GM12878 (cell line): ENCODE data around the gene TELO2. TPM values are rescaled to one million over a fixed set of nuclear protein-coding genes. Genes with fewer than 3 reads are reported as not detected.

Source experiments
- CUX1 ChIP-seq: IDR thresholded peaks from 2 replicates; pipeline ENCODE4 v1.6.1; 2012; ENCODE audit warnings: improper control_type of control experiment, low read depth, low read length; ENCODE audit not compliant: insufficient replicate concordance
- EP300 ChIP-seq, 2 experiments: fragments of 150-350 bp in 1 of 2; IDR thresholded peaks; 2 replicates each; pipeline ENCODE4 v1.6.1; 2011 to 2012; ENCODE audit warnings: low read depth in 2 of 2, low read length in 2 of 2, borderline replicate concordance in 1 of 2, improper control_type of control experiment in 1 of 2, inconsistent platforms in 1 of 2; ENCODE audit not compliant: control insufficient read depth in 1 of 2
- MYC ChIP-seq: IDR thresholded peaks from 2 replicates; pipeline ENCODE4 v1.6.1; 2011; ENCODE audit warnings: mild to moderate bottlenecking, low read length, moderate library complexity, inconsistent platforms; ENCODE audit not compliant: insufficient read depth, insufficient replicate concordance, insufficient read length, severe bottlenecking
- POLR2AphosphoS2 ChIP-seq: IDR thresholded peaks from 2 replicates; pipeline ENCODE4 v1.6.1; 2011; ENCODE audit warnings: low read depth, mild to moderate bottlenecking, low read length, improper control_type of control experiment, moderate library complexity
- RAD21 ChIP-seq: IDR thresholded peaks from 2 replicates; pipeline ENCODE4 v1.6.1; 2011; ENCODE audit warnings: mild to moderate bottlenecking, low read depth, low read length, moderate library complexity; ENCODE audit not compliant: insufficient read depth
- RB1 ChIP-seq: fragments of 450-650 bp; formaldehyde crosslinking; IDR thresholded peaks from 2 replicates; pipeline ENCODE4 v1.6.1; 2017; ENCODE audit warnings: mild to moderate bottlenecking, borderline replicate concordance
- ZBTB40 ChIP-seq: fragments of 450-650 bp; IDR thresholded peaks from 2 replicates; pipeline ENCODE4 v1.6.1; 2016; ENCODE audit warnings: mild to moderate bottlenecking, moderate library complexity, borderline replicate concordance
- polyA plus RNA-seq, 11 experiments: library from polyadenylated mRNA; depleted of rRNA in 4 of 11; unstranded in 6 of 11; stranded (reverse) in 5 of 11; fragments of >200 nt; fragmentation: Nextera tagmentation in 4 of 11; fragmentation: Illumina TruSeq in 1 of 11; extraction: Ambion mirVana in 4 of 11; extraction: Trizol in 1 of 11; gene quantifications; 1 replicate in 1 of 11; 2 replicates in 10 of 11; pipeline versions ENCODE4 v1.2.1 to v1.2.3, GENCODE V29; 2011 to 2016; ENCODE audit warnings: inconsistent platforms in 2 of 11, missing spikeins in 2 of 11, low read depth in 1 of 11
- total RNA-seq, 4 experiments: library from RNA; depleted of rRNA in 3 of 4; stranded (reverse); fragments of >200 nt in 3 of 4; fragmentation: Illumina TruSeq in 1 of 4; extraction: Trizol in 1 of 4; gene quantifications; 2 replicates each; pipeline versions ENCODE4 v1.2.1 to v1.2.3, GENCODE V29; 2013 to 2021
- TF ChIP-seq, protein P1 (sequence below): fragments of 450-650 bp; IDR thresholded peaks from 2 replicates; pipeline ENCODE4 v1.6.1; 2018; ENCODE audit warnings: mild to moderate bottlenecking, low read depth, moderate library complexity; ENCODE audit not compliant: partially characterized antibody

TELO2 gene
- total and polyA plus RNA-seq, 10 of the 15 experiments (the other 5 are each of a cell fraction or from before 2014, with no cell fraction given), result 0.55 to 72.8 (median 18.6) TPM

DNA sequence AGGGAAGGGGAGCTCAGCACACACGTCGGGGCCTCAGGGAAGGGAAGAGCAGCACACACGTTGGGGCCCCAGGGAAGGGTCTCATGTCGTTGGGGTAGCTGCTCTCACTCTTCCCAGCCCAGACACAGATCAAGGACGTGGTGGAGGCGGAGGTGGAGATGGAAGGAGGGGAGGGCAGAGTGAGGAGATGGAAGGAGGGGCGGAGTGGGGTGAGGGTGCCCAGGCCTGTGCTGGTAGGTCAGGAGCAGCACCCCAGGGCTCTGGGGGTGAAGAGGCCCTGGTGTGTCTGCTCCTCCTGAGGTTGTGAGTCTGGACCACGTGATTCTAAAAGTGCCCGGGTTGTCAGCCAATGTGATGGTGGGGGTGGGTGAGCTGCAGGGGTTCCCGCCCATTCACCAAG is 33.2 kb upstream of the TELO2 start (continued):
- TF ChIP-seq ZBTB40, result no peak
- no peak for TF ChIP-seq CUX1
- TF ChIP-seq, protein P1, sequence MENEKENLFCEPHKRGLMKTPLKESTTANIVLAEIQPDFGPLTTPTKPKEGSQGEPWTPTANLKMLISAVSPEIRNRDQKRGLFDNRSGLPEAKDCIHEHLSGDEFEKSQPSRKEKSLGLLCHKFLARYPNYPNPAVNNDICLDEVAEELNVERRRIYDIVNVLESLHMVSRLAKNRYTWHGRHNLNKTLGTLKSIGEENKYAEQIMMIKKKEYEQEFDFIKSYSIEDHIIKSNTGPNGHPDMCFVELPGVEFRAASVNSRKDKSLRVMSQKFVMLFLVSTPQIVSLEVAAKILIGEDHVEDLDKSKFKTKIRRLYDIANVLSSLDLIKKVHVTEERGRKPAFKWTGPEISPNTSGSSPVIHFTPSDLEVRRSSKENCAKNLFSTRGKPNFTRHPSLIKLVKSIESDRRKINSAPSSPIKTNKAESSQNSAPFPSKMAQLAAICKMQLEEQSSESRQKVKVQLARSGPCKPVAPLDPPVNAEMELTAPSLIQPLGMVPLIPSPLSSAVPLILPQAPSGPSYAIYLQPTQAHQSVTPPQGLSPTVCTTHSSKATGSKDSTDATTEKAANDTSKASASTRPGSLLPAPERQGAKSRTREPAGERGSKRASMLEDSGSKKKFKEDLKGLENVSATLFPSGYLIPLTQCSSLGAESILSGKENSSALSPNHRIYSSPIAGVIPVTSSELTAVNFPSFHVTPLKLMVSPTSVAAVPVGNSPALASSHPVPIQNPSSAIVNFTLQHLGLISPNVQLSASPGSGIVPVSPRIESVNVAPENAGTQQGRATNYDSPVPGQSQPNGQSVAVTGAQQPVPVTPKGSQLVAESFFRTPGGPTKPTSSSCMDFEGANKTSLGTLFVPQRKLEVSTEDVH, result no peak
- no peak for TF ChIP-seq POLR2AphosphoS2
- no peak for TF ChIP-seq MYC
- TF ChIP-seq RAD21, result no peak
- no peak for TF ChIP-seq RB1
- no peak for TF ChIP-seq EP300 (IDR thresholded peaks at IDR 0.05; ENCODE audit: borderline replicate concordance in 1 of 2, control insufficient read depth in 1 of 2, low read depth in 2 of 2, low read length in 2 of 2)
